ENCODE data around the gene BICRA.
"Not testable (repeated sequence)": the region's sequence is repeated elsewhere in the genome, so short reads cannot be mapped to it uniquely, and the experiment has no call there.

Gene BICRA

DNA sequence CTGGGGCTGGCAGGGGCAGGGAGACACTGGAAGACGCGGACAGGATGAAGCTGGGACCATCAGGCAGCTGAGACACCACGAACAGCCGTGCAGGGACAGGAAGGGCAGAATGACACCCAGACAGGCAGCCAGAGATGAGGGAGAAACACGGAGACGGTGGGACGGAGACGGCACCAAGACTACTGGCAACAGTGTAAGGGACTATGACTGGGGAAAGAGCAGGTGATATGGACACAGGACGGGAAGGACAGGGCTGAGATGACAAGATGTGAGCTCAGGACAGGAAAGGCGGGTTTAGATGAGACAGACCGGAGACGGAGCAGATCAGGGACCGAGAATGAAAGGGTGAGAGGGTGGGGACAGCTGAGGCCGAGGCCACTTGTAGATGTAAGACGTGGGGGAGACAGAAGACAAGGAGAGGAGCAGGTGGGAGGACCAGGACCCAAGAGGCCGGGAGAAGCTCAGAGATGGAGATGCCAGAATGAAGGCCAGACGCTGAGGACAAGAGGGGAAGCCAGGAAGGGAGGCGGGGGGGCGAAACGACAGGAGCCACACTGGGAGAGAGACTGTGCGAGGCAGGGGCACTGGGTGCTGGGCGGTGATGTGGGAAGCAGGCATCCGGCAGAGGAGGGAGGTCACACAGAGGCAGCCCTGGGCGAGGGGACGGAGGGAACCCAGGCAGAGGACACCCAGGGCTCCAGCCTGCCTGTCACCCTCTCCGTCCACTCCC is 86.8 kb downstream of the BICRA start:
- DNase-seq = no peak

GRCh38 chr19:47696635-47697034 is 87.7 kb downstream of the BICRA start:
- no peak for DNase-seq

- peak; percentile 41 for DNase-seq
Measured at GRCh38 chr19:47697863-47698609, 89.1 kb downstream of the BICRA start.

- DNase-seq = no peak
Measured at GRCh38 chr19:47698631-47699359, 89.9 kb downstream of the BICRA start.

GRCh38 chr19:47699360-47699917 is 90.5 kb downstream of the BICRA start:
- peak; percentile 14 for DNase-seq

- DNase-seq = no peak
Measured at GRCh38 chr19:47700934-47701716, 92.2 kb downstream of the BICRA start.

DNA sequence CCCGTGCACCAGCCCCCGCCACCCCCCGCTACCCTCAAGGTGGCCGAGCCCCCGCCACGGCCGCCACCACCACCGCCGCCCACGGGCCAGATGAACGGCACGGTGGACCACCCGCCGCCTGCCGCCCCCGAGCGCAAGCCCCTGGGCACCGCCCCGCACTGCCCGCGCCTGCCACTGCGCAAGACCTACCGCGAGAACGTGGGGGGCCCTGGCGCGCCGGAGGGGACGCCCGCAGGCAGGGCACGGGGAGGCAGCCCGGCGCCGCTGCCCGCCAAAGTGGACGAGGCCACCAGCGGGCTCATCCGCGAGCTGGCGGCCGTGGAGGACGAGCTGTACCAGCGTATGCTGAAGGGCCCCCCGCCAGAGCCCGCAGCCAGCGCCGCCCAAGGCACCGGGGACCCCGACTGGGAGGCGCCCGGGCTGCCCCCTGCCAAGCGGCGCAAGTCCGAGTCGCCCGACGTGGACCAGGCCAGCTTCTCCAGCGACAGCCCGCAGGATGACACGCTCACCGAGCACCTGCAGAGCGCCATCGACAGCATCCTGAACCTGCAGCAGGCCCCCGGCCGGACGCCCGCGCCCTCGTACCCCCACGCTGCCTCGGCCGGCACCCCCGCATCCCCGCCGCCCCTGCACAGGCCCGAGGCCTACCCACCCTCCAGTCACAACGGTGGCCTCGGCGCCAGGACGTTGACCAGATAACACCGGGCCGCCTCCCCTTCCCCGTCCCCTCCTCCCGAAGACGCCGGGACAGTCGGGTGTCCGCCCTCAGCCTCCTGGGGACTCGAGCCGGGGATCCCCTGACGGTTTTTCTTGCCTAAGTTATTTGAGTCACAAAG is 93.0 kb downstream of the BICRA start:
- DNase-seq = no peak

DNA sequence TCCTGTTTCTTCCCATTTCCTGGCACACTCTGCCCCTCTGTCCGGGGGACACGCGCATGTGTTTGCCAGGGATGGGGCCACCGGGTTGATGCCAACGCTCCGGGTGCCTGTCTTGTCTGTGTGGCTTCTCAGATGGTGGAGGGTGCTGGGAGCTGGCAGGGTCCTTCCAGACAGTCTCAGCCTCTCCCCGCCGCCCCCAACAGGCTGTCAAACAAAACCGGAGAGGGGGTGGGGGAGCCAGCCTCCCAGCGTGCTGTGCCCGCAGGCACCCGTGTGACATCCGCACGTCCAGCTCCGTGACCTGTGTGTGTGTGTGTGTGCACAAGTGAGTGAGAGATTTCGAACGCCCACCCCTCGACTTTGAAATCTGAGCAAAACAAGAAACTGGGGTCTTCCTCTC is 93.7 kb downstream of the BICRA start:
- DNase-seq = no peak

- DNase-seq = no peak
Measured at GRCh38 chr19:47703301-47703700, 94.4 kb downstream of the BICRA start.

- no peak for DNase-seq
Measured at GRCh38 chr19:47704024-47704423, 95.1 kb downstream of the BICRA start.

DNA sequence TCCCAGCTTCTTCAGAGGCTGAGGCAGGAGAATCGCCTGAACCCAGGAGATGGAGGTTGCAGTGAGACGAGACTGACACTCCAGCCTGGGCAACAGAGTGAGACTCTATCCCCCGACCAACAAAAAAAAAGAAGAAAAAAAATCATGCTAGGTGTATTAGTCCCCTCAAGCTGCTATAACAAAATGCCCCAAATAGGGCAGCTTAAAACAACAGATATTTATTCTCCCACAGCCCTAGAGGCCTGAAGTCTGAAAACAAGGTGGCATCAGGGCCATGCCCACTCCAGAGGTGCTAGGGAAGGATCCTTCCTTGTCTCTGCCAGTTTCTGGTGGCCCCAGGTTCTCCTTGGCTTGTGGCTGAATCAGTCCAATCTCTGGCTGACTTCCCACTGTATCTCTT is 95.7 kb downstream of the BICRA start:
- DNase-seq = no peak

GRCh38 chr19:47707135-47707925 is 98.4 kb downstream of the BICRA start:
- DNase-seq = peak; percentile 60

DNA sequence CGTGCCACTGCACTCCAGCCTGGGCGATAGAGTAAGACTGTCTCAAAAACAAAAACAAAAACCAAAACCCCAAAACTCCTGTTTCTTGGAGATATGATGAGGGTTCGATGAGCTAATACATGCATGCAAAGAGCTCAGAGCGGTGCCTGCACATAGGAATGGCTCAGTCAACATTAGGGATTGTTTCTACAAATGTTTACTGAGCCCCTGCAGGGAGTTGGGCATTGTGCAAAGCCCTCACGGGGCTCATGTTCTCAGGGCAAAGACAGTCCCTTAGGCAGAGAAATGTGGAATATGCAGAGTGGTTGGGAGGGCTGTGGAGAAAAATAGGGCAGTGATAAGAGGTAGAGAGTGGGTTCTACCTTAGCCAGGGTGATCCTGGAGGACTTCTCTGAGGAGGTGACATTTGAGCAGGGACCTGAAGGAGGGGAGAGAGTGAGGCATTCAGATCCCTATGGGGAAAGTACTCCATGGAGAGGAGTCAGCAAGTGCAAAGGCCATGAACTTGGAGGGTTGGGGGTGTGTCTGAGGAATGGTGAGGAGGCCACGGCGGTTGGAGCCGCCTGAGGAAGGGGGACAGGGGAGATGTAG is 102.8 kb downstream of the BICRA start:
- no peak for DNase-seq

GRCh38 chr19:47713046-47714021 is 104.4 kb downstream of the BICRA start, which contains the start of gene EHD2:
EHD2 (plus strand) TSS chr19:47713422; CDS start chr19:47716613, 3,191 bp downstream.
- DNase-seq = peak; percentile 20

- DNase-seq = no peak
Measured at GRCh38 chr19:47714339-47714738, 105.4 kb downstream of the BICRA start.

DNA sequence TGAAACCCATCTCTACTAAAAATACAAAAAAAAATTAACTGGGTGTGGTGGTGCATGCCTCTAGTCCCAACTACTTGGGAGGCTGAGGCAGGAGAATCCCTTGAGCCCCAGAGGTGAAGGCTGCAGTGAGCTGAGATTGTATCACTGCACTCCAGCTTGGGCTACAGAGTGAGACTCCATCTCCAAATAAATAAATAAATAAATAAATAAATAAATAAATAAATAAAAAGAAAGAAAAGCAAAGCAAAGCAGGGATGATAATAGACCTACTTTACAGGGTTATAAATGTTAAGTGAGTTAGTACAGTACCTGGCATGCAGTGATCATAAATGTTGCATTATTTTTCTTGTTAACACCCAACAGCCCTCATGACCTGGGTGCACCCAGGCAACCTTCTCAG is 105.9 kb downstream of the BICRA start:
- not testable (repeated sequence) for DNase-seq

- DNase-seq = no peak
Measured at GRCh38 chr19:47716270-47716937, 107.5 kb downstream of the BICRA start.

GRCh38 chr19:47718415-47719046 is 109.6 kb downstream of the BICRA start:
- DNase-seq = not testable (repeated sequence)

Data from activated CD4-positive, alpha-beta T cell treated with anti-CD3 and anti-CD28 coated beads for 1 hour (primary cell).